ENCODE measurements around the gene NDUFS4.
"Not testable (repeated sequence)": the region's sequence is repeated elsewhere in the genome, so short reads cannot be mapped to it uniquely, and the experiment has no call there.

NDUFS4 gene

GRCh38 chr5:53560506-53561191, at the start of gene NDUFS4:
NDUFS4 (plus strand) TSS chr5:53560639; CDS start chr5:53560663, 24 bp downstream.
- DNase-seq (ENCODE audit: low read depth) = peak; percentile 45

DNA sequence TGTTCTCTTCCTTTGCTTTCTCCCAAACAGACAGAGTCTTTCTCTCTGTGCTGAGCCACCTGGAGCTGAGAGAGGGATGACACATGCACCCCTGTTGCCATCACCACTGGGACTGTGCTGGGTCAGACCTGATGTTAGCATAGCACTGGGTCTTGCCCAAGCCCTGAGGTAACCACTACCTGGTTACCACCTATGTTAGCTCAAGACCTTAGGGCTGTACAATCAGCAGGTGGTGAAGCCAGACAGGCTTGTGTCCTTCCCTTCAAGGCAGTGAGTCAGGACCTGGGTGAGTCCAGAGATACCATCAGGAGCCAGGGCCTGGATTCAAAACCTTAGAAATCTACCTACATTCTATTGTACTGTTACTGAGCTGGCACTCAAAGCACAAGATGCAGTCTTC, 47.9 kb upstream of the NDUFS4 start:
- DNase-seq (ENCODE audit: low read depth) = no peak

GRCh38 chr5:53515988-53516387, 44.5 kb upstream of the NDUFS4 start:
- no peak for DNase-seq (ENCODE audit: low read depth)

DNA sequence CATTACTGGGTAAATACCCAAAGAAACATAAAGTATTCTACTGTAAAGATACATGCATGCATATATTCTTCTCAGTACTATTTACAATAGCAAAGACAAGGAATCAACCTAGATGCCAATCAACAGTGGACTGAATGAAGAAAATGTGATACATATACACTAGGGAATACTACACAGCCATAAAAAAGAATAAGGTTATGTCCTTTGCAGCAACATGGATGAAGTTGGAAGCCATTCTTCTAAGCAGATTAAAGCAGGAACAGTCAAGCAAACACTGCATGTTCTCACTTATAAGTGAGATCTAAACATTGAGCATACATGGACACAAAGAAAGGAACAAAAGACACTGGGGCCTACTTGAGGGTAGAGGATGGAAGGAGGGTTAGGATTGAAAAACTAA, 39.6 kb upstream of the NDUFS4 start:
- no peak for DNase-seq (ENCODE audit: low read depth)

GRCh38 chr5:53537711-53538110, 22.7 kb upstream of the NDUFS4 start:
- no peak for DNase-seq (ENCODE audit: low read depth)

- not testable (repeated sequence) for DNase-seq (ENCODE audit: low read depth)
Measured at GRCh38 chr5:53540739-53541138, 19.7 kb upstream of the NDUFS4 start.

- DNase-seq (ENCODE audit: low read depth) = no peak
Measured at GRCh38 chr5:53541859-53542258, 18.6 kb upstream of the NDUFS4 start.

DNA sequence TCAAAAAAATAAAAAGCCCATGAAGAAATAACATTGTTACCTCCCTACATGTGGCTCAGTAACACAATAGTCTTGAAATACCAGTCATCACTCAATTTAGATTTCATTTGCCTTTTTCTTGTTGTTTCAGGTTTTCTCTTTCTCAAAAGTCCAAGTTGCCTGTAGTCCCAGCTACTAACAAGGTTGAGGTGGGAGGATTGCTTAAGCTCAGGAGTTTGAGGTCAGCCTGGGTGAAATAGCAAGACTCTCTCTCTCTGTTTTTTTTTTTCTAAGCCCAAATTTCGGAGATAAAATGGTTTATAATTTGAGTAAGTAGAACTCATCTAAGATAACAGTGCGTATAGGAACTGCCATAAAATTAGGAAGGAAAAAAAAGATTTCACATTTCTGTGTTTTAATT, 17.5 kb upstream of the NDUFS4 start:
- no peak for DNase-seq (ENCODE audit: low read depth)

GRCh38 chr5:53543401-53543800, 17.0 kb upstream of the NDUFS4 start:
- DNase-seq (ENCODE audit: low read depth) = no peak

- DNase-seq (ENCODE audit: low read depth) = no peak
Measured at GRCh38 chr5:53545744-53546143, 14.7 kb upstream of the NDUFS4 start.

DNA sequence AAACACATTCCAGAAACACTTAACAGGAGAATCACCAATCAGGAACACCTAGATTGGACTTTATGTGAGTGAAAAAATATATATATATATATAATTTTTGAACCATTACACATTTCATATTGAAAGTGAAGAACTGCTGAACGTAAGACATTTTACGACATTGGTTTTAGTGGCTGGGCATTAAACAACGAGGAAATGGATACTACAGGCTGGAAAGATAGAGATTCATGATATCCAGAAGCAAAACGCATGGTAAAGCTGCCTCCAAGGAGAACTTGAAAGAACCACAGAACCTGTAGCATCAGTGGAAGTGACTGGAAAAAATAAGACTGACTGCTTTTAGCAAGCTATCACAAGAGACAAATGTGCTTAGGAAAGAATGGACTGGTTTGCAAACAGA, 13.2 kb upstream of the NDUFS4 start:
- no peak for DNase-seq (ENCODE audit: low read depth)

- not testable (repeated sequence) for DNase-seq (ENCODE audit: low read depth)
Measured at GRCh38 chr5:53548501-53548900, 11.9 kb upstream of the NDUFS4 start.

GRCh38 chr5:53549792-53550191, 10.6 kb upstream of the NDUFS4 start:
- DNase-seq (ENCODE audit: low read depth) = no peak

GRCh38 chr5:53552561-53552960, 7.9 kb upstream of the NDUFS4 start:
- no peak for DNase-seq (ENCODE audit: low read depth)

DNA sequence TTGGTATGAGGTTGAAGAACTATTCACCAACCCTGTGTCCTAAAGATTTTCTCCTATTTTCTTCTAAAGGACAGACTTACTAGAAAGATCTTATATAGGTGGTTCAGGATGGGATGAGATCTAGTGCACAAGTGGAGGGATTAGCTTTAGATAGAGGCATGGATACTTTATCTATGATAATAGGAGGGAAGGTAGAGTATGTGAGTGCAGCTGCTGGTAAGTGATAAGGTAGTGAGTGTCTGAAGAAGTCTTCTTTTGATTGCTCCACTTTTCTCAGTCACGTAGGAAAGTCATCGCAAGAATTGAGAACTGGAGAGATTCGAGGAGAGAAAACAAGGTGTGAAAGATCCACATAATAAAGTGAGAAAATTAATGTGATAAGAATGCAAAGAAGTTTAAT, 6.0 kb upstream of the NDUFS4 start:
- no peak for DNase-seq (ENCODE audit: low read depth)

DNA sequence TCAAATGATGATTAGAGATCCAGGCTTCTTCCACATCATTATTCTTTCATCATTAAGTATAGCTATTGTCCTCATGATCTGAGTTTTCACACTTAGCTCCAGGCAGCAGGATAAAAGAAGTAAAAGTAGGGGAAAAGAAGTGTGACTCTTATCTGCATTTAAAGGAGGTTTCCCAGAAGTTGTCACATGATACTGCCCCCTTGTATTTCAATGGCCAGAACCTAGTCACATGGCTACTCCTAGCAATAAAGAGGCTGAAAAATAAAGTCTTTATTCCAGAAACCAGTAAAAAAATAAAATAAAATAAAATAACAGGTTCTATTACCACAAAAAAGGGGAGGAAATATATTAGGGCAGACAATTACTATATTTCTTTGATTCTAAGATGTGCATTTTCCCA, 5.3 kb upstream of the NDUFS4 start:
- no peak for DNase-seq (ENCODE audit: low read depth)

- DNase-seq (ENCODE audit: low read depth) = no peak
Measured at GRCh38 chr5:53556001-53556400, 4.4 kb upstream of the NDUFS4 start.

DNA sequence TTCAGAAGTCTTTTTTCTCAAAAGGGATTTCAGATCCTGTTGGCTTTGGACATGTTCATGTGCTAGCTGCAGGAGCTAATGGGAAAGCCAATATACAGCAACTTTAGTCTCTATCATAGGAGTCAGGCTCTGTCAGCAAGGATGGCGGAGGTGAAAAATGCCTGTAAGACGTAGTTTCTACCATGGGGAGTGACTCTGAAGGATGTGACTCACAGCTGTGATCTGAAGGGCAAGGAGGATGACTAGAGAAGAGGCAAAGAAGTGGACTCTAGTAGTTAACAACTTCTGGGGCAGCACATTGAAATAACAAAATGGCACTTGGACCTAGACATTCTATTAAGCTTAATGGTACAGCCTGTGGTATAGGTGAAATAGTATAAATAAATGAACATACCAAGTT, 3.1 kb upstream of the NDUFS4 start:
- no peak for DNase-seq (ENCODE audit: low read depth)

DNA sequence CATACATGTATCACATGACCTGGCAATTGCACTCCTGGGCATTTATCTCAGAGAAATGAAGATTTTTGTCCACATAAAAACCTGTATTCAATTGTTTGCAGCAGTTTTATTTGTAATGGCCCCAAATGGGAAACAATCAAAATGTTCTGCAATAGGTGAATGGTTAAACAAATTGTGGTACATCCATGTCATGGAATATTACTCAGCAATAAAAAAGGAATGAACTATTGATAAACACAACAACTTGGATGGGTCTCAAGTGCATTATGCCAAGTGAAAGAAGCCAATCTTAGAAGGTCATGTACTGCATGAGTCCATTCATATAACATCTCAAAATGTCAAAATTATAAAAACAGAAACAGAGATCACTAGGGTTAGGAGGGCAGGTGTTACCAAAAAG, 1.5 kb upstream of the NDUFS4 start:
- no peak for DNase-seq (ENCODE audit: low read depth)

DNA sequence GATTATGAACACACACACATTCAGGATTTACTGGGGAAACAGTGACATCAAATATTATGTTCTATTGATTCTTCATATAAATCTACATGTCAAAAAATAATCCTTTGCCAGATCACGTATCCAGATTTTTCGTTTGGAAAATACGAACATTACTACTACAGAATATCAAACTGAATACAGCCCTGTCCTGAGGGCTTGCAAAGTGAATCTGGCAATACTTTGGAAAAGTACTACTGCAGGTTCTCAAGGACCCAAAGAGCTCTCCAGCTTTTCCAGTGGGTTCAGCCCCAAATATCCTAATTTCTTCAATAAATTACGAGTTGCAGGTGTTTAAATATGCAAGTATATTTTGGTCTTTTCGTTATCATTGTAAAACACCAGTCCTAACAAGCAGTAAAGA, 411 bp upstream of the NDUFS4 start:
- DNase-seq (ENCODE audit: low read depth) = no peak

GRCh38 chr5:53568401-53568800, 8.0 kb downstream of the NDUFS4 start:
- DNase-seq (ENCODE audit: low read depth) = no peak

- DNase-seq (ENCODE audit: low read depth) = peak; percentile 18
Measured at GRCh38 chr5:53568871-53569270, 8.4 kb downstream of the NDUFS4 start.

DNA sequence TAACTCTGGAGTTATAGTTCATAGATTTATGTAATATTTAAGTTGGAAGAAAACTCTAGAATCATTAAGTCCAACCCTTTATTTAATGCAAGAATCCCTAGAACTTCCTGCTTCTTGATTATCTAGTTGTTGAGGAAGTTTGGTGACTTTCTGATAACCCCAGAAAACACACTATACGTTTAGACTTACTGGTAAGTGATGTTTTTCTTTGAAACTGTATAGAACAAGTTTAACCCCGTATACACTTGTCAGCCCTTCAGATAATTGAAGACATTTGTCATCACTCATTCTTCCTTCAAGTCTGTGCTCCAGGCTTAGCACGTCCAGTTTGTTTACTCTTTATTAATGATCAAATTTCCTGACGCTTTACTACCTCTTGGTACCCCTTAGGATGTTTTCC, 9.0 kb downstream of the NDUFS4 start:
- DNase-seq (ENCODE audit: low read depth) = no peak

DNA sequence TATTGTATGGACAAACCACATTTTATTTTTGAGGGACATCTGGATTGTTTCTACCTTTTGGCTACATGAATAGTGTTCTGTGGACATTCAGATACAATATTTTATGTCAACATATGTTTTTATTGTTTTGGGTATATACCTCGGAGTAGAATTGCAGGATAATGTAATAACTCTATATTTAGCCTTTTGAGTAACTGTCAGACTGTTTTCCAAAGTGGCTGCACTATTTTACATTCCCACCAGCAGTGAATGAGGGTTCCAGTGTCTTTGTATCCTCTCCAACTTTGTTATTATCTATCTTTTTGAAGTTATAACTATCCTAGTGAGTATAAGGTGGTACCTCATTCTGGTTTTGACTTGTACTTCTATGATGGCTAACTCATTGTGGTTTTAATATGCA, 11.0 kb downstream of the NDUFS4 start:
- DNase-seq (ENCODE audit: low read depth) = no peak

DNA sequence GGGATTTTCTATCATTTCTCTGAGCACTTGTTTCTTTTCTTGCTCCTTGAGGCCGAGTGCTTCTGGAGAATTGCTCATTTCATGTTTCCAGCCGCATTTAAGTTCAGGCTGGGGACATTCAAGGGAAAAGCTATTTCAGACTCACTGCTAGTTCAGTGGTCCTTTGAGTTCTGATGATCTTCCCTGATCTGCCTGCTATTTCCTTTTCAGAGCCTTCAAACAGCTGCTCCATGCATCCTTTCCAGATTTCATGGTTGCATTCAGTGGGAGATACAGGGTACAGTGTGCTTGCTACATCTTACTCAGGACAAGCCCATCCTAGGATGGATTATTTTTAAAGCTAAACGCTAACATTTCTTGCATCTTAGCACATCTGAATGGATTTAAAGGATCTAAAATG, 14.7 kb downstream of the NDUFS4 start:
- DNase-seq (ENCODE audit: low read depth) = no peak

All from GM04503 (cell line).